PC-3 (cell line): Measurements from ENCODE around the gene DLGAP1. TPM values are rescaled to one million over a fixed set of nuclear protein-coding genes. Genes with fewer than 3 reads are reported as not detected.

ENCODE experiments used
- ATAC-seq: fragments of 200-7000 bp; cut with Tn5 transposase; 2 replicates; pipeline ENCODE4 v1.9.1; 2020; ENCODE audit warnings: mild to moderate bottlenecking, moderate library complexity
- BruUV-seq: library from RNA; stranded (reverse); fragments of 400-500 nt; replicated peaks from 2 replicates; lab custom pipeline; 2021; lab: Mats Ljungman, UMichigan
- CTCF ChIA-PET: fragments of 300-600 bp; sonication (Branson Sonifier 250); formaldehyde crosslinking; loops from one replicate; lab custom pipeline; 2022; ENCODE audit warnings: antibody characterized with exemption; lab: Charles Lee
- POLR2A ChIA-PET: fragments of 300-600 bp; sonication (Branson Sonifier 250); formaldehyde crosslinking; loops from one replicate; lab custom pipeline; 2022; ENCODE audit warnings: antibody characterized with exemption; ENCODE audit not compliant: unreplicated experiment; lab: Charles Lee
- DNase-seq: peaks from one replicate; pipeline ENCODE4 v3.0.0-alpha.2; 2015
- H2AFZ ChIP-seq: fragments of 300-600 bp; sonication (generic); 2 replicates; pipeline ENCODE4 v1.6.0; 2016; ENCODE audit warnings: antibody characterized with exemption, low read length
- H3F3A ChIP-seq: fragments of 300-600 bp; sonication (generic); one replicate; pipeline ENCODE4 v1.6.0; 2017; ENCODE audit warnings: antibody characterized with exemption, low read length, control low read depth, mild to moderate bottlenecking; ENCODE audit not compliant: unreplicated experiment
- H3K27ac ChIP-seq: fragments of 300-600 bp; sonication (generic); 2 replicates; pipeline ENCODE4 v1.5.1; 2016; ENCODE audit warnings: mild to moderate bottlenecking, low read length
- H3K27me3 ChIP-seq: fragments of 300-600 bp; sonication (generic); 2 replicates; pipeline ENCODE4 v1.6.1; 2016; ENCODE audit warnings: low read length, mixed read lengths
- H3K36me3 ChIP-seq: fragments of 300-600 bp; sonication (generic); 2 replicates; pipeline ENCODE4 v1.6.1; 2016; ENCODE audit warnings: low read depth, mixed run types, low read length, mixed read lengths
- H3K4me1 ChIP-seq: fragments of 300-600 bp; sonication (generic); 2 replicates; pipeline ENCODE4 v1.5.1; 2016; ENCODE audit warnings: low read length; ENCODE audit not compliant: insufficient read depth
- H3K4me2 ChIP-seq: fragments of 300-600 bp; sonication (generic); 2 replicates; pipeline ENCODE4 v1.6.0; 2016; ENCODE audit warnings: low read length
- H3K4me3 ChIP-seq: fragments of 300-600 bp; sonication (generic); 2 replicates; pipeline ENCODE4 v1.5.1; 2016; ENCODE audit warnings: mild to moderate bottlenecking, low read length, mixed read lengths
- H3K79me2 ChIP-seq: fragments of 300-600 bp; sonication (generic); 2 replicates; pipeline ENCODE4 v1.6.1; 2017; ENCODE audit warnings: low read length, mixed read lengths
- H3K9ac ChIP-seq: fragments of 300-600 bp; sonication (generic); 2 replicates; pipeline ENCODE4 v1.6.0; 2016; ENCODE audit warnings: mild to moderate bottlenecking, low read length
- H3K9me2 ChIP-seq: fragments of 300-600 bp; sonication (generic); replicated peaks from 2 replicates; pipeline ENCODE4 v1.6.1; 2016; ENCODE audit warnings: mixed run types, low read length, mixed read lengths
- H3K9me3 ChIP-seq: fragments of 300-600 bp; sonication (generic); 2 replicates; pipeline ENCODE4 v1.6.1; 2016; ENCODE audit warnings: low read length, mixed read lengths
- H4K20me1 ChIP-seq: fragments of 300-600 bp; sonication (generic); 2 replicates; pipeline ENCODE4 v1.6.1; 2016; ENCODE audit warnings: low read length, mixed read lengths
- CTCF ChIP-seq: fragments of 300-600 bp; sonication (generic); conservative IDR thresholded peaks from 2 replicates; pipeline ENCODE4 v1.5.1; 2017; ENCODE audit warnings: antibody characterized with exemption, low read depth, mild to moderate bottlenecking, low read length
- EZH2 ChIP-seq: fragments of 300-600 bp; sonication (generic); IDR thresholded peaks from one replicate; pipeline ENCODE4 v1.6.1; 2017; ENCODE audit warnings: antibody characterized with exemption, mild to moderate bottlenecking, low read length; ENCODE audit not compliant: unreplicated experiment
- EZH2phosphoT487 ChIP-seq: fragments of 300-600 bp; sonication (generic); IDR thresholded peaks from 2 replicates; pipeline ENCODE4 v1.6.1; 2018; ENCODE audit warnings: mild to moderate bottlenecking, antibody characterized with exemption, low read length, borderline replicate concordance
- intact Hi-C: fragments of 100-400 bp; cut with micrococcal nuclease; formaldehyde crosslinking; loops from 2 replicates; pipeline ENCODE4 v1.9.0; 2023
- total RNA-seq: library from RNA; depleted of rRNA; stranded (reverse); fragments of >200 nt; gene quantifications from 2 replicates; pipeline ENCODE4 v1.2.3, GENCODE V29; 2014

The DLGAP1 gene
- total RNA-seq, 1 experiment from 2014 or later, result not detected

GRCh38 chr18:4203568-4204437 is 251.3 kb downstream of the DLGAP1 start:
- Histone ChIP-seq H3K4me1 (no peaks in the 10 kb centered on the region), H3K9me3 (peaks cover 27% of the 10 kb centered on the region; the same call in 1 of the 2 replicates), H3K9me2 (no peaks in the 10 kb centered on the region), H3K4me2 (no peak overlapping the region), H3K36me3 (no peaks in the 10 kb centered on the region), H4K20me1 (no peaks in the 10 kb centered on the region), H3K27me3 (no peaks in the 10 kb centered on the region), H3K79me2 (no peaks in the 10 kb centered on the region), H3K4me3 (no peak overlapping the region), H3F3A (no peaks in the 10 kb centered on the region), H3K27ac (no peak overlapping the region), H2AFZ (no peak overlapping the region), H3K9ac (no peak overlapping the region)
- POLR2A ChIA-PET, result interaction anchor here (0.6 kb wide), 1 partner anchor 1626 kb away, joined by 3 read pairs; no protein-coding TSS in a partner anchor
- ATAC-seq, result no peak
- TF ChIP-seq EZH2 (no peak), EZH2phosphoT487 (no peak), CTCF (no peak)
- CTCF ChIA-PET, result no interaction called here
- intact Hi-C loops, result no loop called here
- no peak for DNase-seq
- BruUV-seq, result no TSS peak

- BruUV-seq, result no TSS peak
- no peak overlapping the region for H3K27ac ChIP-seq
- H3K36me3 ChIP-seq, result no peaks in the 10 kb centered on the region
- no peak overlapping the region for H3K4me3 ChIP-seq
- H3K4me1 ChIP-seq, result no peaks in the 10 kb centered on the region
- intact Hi-C loops, result no loop called here
- no peaks in the 10 kb centered on the region for H3K79me2 ChIP-seq
- ChIA-PET CTCF (no interaction called here), POLR2A (no interaction called here)
- peaks cover 17% of the 10 kb centered on the region; the same call in 1 of the 2 replicates for H3K9me3 ChIP-seq
- H3K4me2 ChIP-seq, result no peak overlapping the region
- TF ChIP-seq EZH2 (no peak), CTCF (no peak), EZH2phosphoT487 (no peak)
- no peak overlapping the region for H3K9ac ChIP-seq
- H2AFZ ChIP-seq, result no peak overlapping the region
- H3K9me2 ChIP-seq, result no peaks in the 10 kb centered on the region
- no peaks in the 10 kb centered on the region for H3K27me3 ChIP-seq
- no peaks in the 10 kb centered on the region for H3F3A ChIP-seq
- DNase-seq (no peak), ATAC-seq (no peak)
- H4K20me1 ChIP-seq, result no peaks in the 10 kb centered on the region
Observed at GRCh38 chr18:4200399-4200798, 254.7 kb downstream of the DLGAP1 start.

- peaks cover 9% of the 10 kb centered on the region; the same call in 1 of the 2 replicates for H3K9me3 ChIP-seq
- no peaks in the 10 kb centered on the region for H3K79me2 ChIP-seq
- H3K4me2 ChIP-seq, result no peak overlapping the region
- no peaks in the 10 kb centered on the region for H4K20me1 ChIP-seq
- ATAC-seq, result no peak
- TF ChIP-seq EZH2 (no peak), CTCF (no peak), EZH2phosphoT487 (no peak)
- H3K36me3 ChIP-seq, result no peaks in the 10 kb centered on the region
- POLR2A ChIA-PET, result no interaction called here
- H3K27me3 ChIP-seq, result no peaks in the 10 kb centered on the region
- CTCF ChIA-PET, result no interaction called here
- intact Hi-C loops, result no loop called here
- no TSS peak for BruUV-seq
- DNase-seq, result no peak
- no peaks in the 10 kb centered on the region for H3K9me2 ChIP-seq
- no peaks in the 10 kb centered on the region for H3F3A ChIP-seq
- H3K4me3 ChIP-seq, result no peak overlapping the region
- H3K4me1 ChIP-seq, result no peaks in the 10 kb centered on the region
- H3K27ac ChIP-seq, result no peak overlapping the region
- no peak overlapping the region for H2AFZ ChIP-seq
- H3K9ac ChIP-seq, result no peak overlapping the region
Observed at GRCh38 chr18:4198956-4199355, 256.2 kb downstream of the DLGAP1 start.
